Naive thymus-derived CD8-positive, alpha-beta T cell (primary cell): ENCODE results near the gene ZNRF1. TPM values are rescaled to one million over a fixed set of nuclear protein-coding genes. Genes with fewer than 3 reads are reported as not detected.

Experiments
- ATAC-seq, 2 donors: fragments of 150-1000 bp; cut with Tn5 transposase in 1 of 2; sonication (Bioruptor Pico), chemical (Tn5 transposase) in 1 of 2; 1 replicate in 1 of 2; 2 replicates in 1 of 2; pipeline ENCODE4 v1.10.0; 2021; ENCODE audit warnings: mild to moderate bottlenecking in 2 of 2, moderate library complexity in 2 of 2
- POLR2A ChIA-PET: fragments of 350-600 bp; sonication (Branson Sonifier 250); formaldehyde crosslinking; loops from one replicate; lab custom pipeline; 2021; ENCODE audit warnings: antibody characterized with exemption; lab: Charles Lee
- DNase-seq, 10 donors: peaks; one replicate each; pipeline versions ENCODE4 v3.0.0 to v3.0.0-alpha.2; 2020 to 2022
- H3K27ac Mint-ChIP-seq, 10 donors: one replicate each; pipeline ENCODE4 v1.8.0; 2020 to 2022; ENCODE audit warnings: mild to moderate bottlenecking in 10 of 10, mixed read lengths in 10 of 10, moderate library complexity in 4 of 10, inconsistent platforms in 1 of 10
- H3K27me3 Mint-ChIP-seq, 5 donors: one replicate each; pipeline ENCODE4 v1.8.0; 2021 to 2022; ENCODE audit warnings: mixed read lengths in 5 of 5
- H3K36me3 Mint-ChIP-seq, 3 donors: one replicate each; pipeline ENCODE4 v1.8.0; 2020 to 2022; ENCODE audit warnings: mixed read lengths in 3 of 3, mild to moderate bottlenecking in 2 of 3, inconsistent platforms in 1 of 3
- H3K4me1 Mint-ChIP-seq, 4 donors: one replicate each; pipeline ENCODE4 v1.8.0; 2021 to 2022; ENCODE audit warnings: mixed read lengths in 4 of 4
- H3K4me3 Mint-ChIP-seq, 10 donors: one replicate each; pipeline ENCODE4 v1.8.0; 2020 to 2022; ENCODE audit warnings: mild to moderate bottlenecking in 10 of 10, mixed read lengths in 10 of 10, moderate library complexity in 6 of 10, inconsistent platforms in 1 of 10
- H3K9me3 Mint-ChIP-seq, 9 donors: one replicate each; pipeline ENCODE4 v1.8.0; 2020 to 2022; ENCODE audit warnings: mixed read lengths in 9 of 9, mild to moderate bottlenecking in 3 of 9, inconsistent platforms in 1 of 9, moderate library complexity in 1 of 9
- polyA plus RNA-seq, 3 donors: library from polyadenylated mRNA; unstranded; fragments of 300-500 nt; fragmentation: Illumina TruSeq; gene quantifications; one replicate each; pipeline ENCODE4 v1.2.3, GENCODE V29; 2021
- total RNA-seq, 8 experiments: library from RNA in 2 of 8; stranded (reverse) in 2 of 8; gene quantifications; one replicate each; pipeline ENCODE4 v1.2.3 and lab custom pipeline; 2021 to 2026

Gene ZNRF1
- total and polyA plus RNA-seq, 5 experiments from 2014 or later: 0.73 to 1.5 (median 1.3) TPM

DNA sequence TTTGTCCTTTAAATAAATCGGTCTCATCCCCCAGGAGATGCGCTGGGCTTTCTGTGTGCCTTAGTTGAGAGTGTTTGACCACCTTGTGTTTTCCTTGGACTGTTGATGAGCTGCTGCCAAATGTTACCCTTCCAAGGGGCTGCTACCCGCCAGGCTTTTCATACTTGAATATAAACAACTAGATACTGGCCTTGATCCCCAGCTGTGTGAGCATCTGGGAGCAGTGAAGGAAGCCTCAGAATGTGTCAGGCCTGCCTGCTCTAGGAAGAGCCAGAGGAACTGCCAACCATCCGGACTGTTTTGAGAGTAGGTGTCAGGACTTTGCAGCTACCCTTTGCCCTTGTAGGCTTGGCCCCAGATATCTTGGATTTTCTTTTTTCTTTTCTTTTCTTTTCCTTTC lies 60.0 kb downstream of the ZNRF1 start:
- ATAC-seq (no peak), DNase-seq (no peak)
- Mint-ChIP-seq H3K27ac (no peak overlapping the region), H3K4me3 (no peak overlapping the region), H3K9me3 (no peaks in the 10 kb centered on the region), H3K27me3 (peaks cover 0 to 3% (median 0%) of the 10 kb centered on the region in 5 donors), H3K36me3 (no peaks in the 10 kb centered on the region), H3K4me1 (peaks cover 5 to 18% (median 9%) of the 10 kb centered on the region in 4 donors)
- POLR2A ChIA-PET: no interaction called here

DNA sequence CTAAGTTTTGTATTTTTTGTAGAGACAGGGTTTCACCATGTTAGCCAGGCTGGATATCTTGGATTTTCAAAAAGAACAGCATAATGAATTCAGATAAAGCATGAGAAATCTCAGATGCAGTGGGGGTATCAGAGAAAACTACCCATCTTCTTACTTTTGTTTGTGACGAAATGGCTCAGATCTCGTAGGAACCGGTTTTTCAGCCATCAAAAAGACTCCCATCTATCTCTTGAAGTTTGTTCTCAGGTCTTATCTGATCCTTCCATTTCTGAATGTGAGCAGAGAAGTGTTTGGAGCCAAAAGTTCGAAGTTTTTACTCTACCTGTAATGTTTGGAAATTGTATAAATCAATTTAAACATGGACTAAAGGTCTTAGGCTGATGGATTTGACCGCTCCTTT lies 60.6 kb downstream of the ZNRF1 start:
- ATAC-seq (no peak), DNase-seq (no peak)
- H3K9me3 Mint-ChIP-seq: no peaks in the 10 kb centered on the region
- H3K4me1 Mint-ChIP-seq: peaks cover 7 to 22% (median 9%) of the 10 kb centered on the region in 4 donors
- POLR2A ChIA-PET: no interaction called here
- H3K27ac Mint-ChIP-seq: no peak overlapping the region
- no peaks in the 10 kb centered on the region for H3K36me3 Mint-ChIP-seq
- H3K4me3 Mint-ChIP-seq: no peak overlapping the region
- H3K27me3 Mint-ChIP-seq: peaks cover 0 to 3% (median 0%) of the 10 kb centered on the region in 5 donors

DNA sequence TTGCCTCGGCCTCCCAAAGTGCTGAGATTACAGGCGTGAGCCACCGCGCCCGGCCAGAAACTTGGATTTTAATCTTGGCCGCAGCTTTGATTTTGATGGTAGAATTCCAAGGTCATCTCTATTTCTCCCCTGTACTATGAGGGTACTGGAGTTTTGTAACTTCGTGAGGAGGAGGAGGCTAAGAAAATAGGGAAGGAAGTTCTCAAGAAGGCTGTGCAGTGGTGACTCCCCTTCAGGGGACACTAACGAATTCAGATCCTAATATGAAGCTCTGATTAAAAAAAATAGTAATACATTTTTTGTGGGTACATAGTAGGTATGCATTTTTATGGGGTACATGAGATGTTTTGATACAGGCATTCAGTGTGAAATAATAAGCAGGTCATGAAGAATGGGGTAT lies 61.9 kb downstream of the ZNRF1 start:
- peak overlapping the region in 1 of 10 donors; percentile 15 for H3K27ac Mint-ChIP-seq
- peaks cover 0 to 3% (median 0%) of the 10 kb centered on the region in 5 donors for H3K27me3 Mint-ChIP-seq
- no peaks in the 10 kb centered on the region for H3K36me3 Mint-ChIP-seq
- H3K9me3 Mint-ChIP-seq: no peaks in the 10 kb centered on the region
- DNase-seq (no peak), ATAC-seq (no peak)
- H3K4me1 Mint-ChIP-seq: peaks cover 14 to 35% (median 20%) of the 10 kb centered on the region in 4 donors
- POLR2A ChIA-PET: no interaction called here
- H3K4me3 Mint-ChIP-seq: no peak overlapping the region

DNA sequence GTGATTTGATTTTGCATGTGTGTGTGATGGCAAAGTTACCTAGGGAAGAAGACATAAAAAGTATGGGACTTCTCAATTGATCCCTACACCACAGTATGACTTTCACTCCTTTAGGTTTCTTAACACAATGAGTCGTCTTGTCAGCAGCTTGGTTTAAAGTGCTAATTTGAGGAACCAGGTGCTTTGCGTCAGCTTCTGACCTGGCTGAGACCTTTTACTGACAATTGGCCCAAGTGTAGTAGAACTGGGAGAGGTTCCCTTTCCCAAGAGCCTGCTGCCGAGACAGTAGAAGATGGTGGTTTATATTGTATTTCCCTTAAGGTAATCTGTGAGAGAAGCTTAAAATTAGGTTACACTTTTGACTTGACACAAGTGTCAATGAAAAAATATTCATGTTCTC lies 62.8 kb downstream of the ZNRF1 start:
- Mint-ChIP-seq H3K27ac (peak overlapping the region in 3 of 10 donors; percentile 36 to 54 (median 53)), H3K36me3 (no peaks in the 10 kb centered on the region), H3K9me3 (no peaks in the 10 kb centered on the region), H3K4me3 (no peak overlapping the region), H3K27me3 (peaks cover 0 to 3% (median 0%) of the 10 kb centered on the region in 5 donors), H3K4me1 (peaks cover 16 to 39% (median 23%) of the 10 kb centered on the region in 4 donors)
- DNase-seq: no peak
- POLR2A ChIA-PET: no interaction called here
- no peak for ATAC-seq

DNA sequence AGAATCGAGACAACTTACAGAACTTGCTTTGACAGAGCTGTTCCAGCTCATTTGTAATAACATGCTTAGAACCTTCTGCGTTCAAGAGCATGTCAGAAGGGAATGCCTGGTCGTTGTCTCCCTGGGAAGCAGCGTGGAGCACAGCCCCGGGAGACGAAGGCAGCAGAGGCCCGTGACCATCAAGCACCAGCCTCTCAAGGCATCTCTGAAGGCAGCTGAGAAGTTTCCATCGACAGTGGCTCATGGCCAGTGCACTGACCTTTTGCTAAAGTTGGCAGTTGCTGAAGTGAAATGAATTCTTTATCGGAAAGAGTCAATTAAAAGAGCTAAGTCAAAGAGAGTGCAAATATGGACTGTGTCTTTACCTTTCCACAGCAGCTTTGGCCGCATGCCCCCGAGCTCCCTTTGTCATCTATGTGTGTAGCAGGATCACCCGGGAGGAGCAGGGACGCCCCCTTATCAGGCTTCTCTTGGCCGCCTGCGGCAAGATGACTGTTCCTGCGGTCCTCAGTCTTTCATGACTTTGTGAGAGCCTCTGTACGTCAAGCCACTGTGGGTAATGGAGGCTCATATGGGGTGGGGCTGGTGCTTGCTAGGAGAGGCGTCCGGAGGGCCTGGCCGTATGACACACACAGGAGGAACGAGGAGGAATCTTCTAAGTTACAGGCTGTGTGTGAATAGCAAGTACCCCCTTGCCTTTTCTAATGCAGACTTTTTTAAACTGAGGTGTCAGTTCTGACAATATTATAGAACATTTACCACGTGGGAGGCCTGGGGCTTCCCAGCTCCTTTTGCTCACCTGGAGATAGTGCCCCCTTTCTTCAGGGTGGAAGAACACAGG lies 63.5 kb downstream of the ZNRF1 start:
- no peak for ATAC-seq
- no peaks in the 10 kb centered on the region for H3K36me3 Mint-ChIP-seq
- H3K27me3 Mint-ChIP-seq: peaks cover 0 to 3% (median 0%) of the 10 kb centered on the region in 5 donors
- H3K9me3 Mint-ChIP-seq: no peaks in the 10 kb centered on the region
- no peak for DNase-seq
- H3K4me3 Mint-ChIP-seq: peak overlapping the region in 1 of 10 donors; percentile 48
- peak overlapping the region in 4 of 10 donors; percentile 20 to 82 (median 63) for H3K27ac Mint-ChIP-seq
- H3K4me1 Mint-ChIP-seq: peaks cover 16 to 46% (median 29%) of the 10 kb centered on the region in 4 donors
- POLR2A ChIA-PET: no interaction called here

DNA sequence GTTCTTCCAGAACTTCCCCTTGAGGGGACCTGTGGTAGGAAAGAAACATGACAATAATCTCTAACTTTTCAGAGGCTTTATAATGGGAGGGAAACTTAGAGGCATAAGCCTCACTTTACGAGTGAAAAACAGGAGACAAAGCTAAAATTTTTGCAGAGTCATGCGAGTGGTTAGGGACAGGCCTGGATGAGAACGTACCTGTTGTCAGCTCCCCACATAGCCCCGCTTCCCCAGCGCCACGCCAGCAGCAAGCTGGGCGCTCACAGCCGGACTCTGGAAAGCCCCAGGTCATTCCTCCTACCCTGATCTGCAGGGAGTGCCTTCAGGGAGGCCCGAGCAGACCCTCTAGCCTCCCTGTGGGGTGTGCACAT lies 64.1 kb downstream of the ZNRF1 start:
- ATAC-seq: no peak
- Mint-ChIP-seq H3K36me3 (no peaks in the 10 kb centered on the region), H3K27ac (peak overlapping the region in 4 of 10 donors; percentile 48 to 82 (median 70)), H3K4me3 (no peak overlapping the region), H3K27me3 (peaks cover 0 to 3% (median 0%) of the 10 kb centered on the region in 5 donors), H3K9me3 (no peaks in the 10 kb centered on the region), H3K4me1 (peaks cover 16 to 48% (median 29%) of the 10 kb centered on the region in 4 donors)
- DNase-seq: no peak
- POLR2A ChIA-PET: interaction anchor here (0.6 to 0.7 kb wide), 2 partner anchors 9 to 44 kb away, joined by 3 read pairs; no protein-coding TSS in a partner anchor

DNA sequence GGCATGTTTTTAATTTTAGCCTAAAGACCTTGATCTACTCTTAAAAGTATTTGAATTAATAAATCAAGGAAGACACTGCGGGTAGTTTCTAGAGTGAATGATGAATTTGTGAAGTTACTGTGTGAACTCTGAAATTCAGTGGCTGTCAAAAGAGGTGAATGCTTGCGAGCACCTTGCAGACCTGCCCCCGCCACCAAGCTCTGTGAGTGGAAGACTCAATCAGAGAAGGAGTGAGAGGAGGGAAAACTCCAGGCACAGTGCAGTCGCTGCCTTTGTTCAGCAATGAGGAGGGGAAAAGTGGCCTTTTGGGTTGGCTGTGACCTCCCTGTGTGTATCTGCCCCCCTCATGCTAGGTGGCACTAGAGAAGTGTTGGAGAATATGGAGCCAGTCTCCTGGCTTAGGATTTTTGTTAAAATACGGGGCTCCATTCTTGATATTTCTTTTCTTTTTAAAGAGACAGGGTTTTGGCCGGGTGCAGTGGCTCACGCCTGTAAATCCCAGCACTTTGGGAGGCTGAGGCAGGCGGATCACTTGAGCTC lies 64.8 kb downstream of the ZNRF1 start:
- H3K36me3 Mint-ChIP-seq: no peaks in the 10 kb centered on the region
- H3K4me3 Mint-ChIP-seq: peak overlapping the region in 6 of 10 donors; percentile 6 to 68 (median 39)
- DNase-seq (no peak), ATAC-seq (no peak)
- H3K9me3 Mint-ChIP-seq: no peaks in the 10 kb centered on the region
- POLR2A ChIA-PET: interaction anchor here (0.6 to 1.6 kb wide), 3 partner anchors 8 to 79 kb away, joined by 3 to 5 read pairs (median 3); partner anchors contain the start of gene WDR59
- peaks cover 13 to 49% (median 29%) of the 10 kb centered on the region in 4 donors for H3K4me1 Mint-ChIP-seq
- H3K27ac Mint-ChIP-seq: peak overlapping the region in 4 of 10 donors; percentile 30 to 77 (median 52)
- H3K27me3 Mint-ChIP-seq: peaks cover 0 to 3% (median 0%) of the 10 kb centered on the region in 5 donors

DNA sequence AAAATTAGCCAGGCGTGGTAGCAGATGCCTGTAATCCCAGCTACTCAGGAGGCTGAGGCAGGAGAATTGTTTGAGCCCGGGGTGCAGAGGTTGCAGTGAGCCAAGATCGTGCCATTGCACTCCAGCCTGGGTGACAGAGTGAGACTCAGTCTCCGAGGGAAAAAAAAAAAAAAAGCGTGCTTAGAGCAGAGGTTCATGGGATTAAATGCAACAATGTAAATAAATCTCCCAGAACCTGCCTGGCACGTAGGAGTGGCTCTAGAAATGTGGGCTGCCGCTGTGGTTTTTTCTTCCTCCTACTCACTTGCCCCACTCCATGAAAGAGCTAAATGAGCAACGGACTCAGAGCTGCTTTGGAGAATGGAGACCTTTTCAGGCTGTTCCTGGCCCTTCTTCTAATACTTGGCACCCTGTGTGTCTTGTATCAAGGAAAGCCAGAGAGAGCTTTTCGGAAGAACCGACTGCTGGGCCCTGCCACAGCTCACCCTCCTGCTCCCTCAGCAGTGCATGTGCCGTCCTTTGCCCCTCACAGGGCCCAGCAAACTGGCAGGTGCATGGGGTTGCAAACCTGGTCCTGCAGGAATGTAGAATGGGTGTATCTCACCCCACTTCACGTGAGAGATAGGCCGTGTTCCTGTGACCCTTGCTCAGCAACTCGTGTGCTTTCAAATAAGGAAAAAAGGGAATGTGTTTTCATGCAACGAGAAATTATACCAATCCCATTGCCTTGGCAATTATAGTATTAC lies 65.8 kb downstream of the ZNRF1 start:
- peaks cover 13 to 52% (median 29%) of the 10 kb centered on the region in 4 donors for H3K4me1 Mint-ChIP-seq

DNA sequence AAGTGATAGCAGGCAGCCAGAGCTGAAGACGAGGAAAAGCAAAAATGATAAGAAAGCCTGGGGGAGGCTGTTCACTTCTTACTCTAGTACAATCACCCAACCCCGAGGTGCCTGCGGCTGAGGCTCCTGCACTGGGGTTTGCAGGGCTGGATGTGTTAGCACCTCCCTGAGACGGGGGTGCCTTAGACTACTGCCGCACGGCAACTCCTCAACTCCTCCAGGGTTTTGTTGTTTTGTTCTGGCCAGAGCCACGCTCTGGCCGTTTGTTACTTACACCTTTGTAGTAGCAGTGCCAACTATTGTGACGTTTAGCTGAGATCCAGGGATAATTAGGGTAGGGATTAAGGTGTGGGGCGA lies 66.3 kb downstream of the ZNRF1 start:
- Mint-ChIP-seq H3K27ac (peak overlapping the region in 9 of 10 donors; percentile 58 to 90 (median 83)), H3K4me1 (peaks cover 13 to 52% (median 30%) of the 10 kb centered on the region in 4 donors), H3K4me3 (peak overlapping the region; percentile 43 to 84 (median 72)), H3K9me3 (no peaks in the 10 kb centered on the region), H3K27me3 (peaks cover 0 to 3% (median 0%) of the 10 kb centered on the region in 5 donors), H3K36me3 (no peaks in the 10 kb centered on the region)
- peak; percentile 88 for ATAC-seq
- POLR2A ChIA-PET: interaction anchor here (0.7 to 1.6 kb wide), 3 partner anchors 10 to 83 kb away, joined by 4 to 11 read pairs (median 5); partner anchors contain the start of gene WDR59
- peak in 6 of 10 donors; percentile 3 to 51 (median 35) for DNase-seq

More for the DNA sequence above, 65.8 kb downstream of the ZNRF1 start:
- Mint-ChIP-seq H3K27ac (peak overlapping the region in 8 of 10 donors; percentile 77 to 90 (median 84)), H3K4me3 (peak overlapping the region; percentile 43 to 84 (median 72)), H3K27me3 (peaks cover 0 to 3% (median 0%) of the 10 kb centered on the region in 5 donors), H3K9me3 (no peaks in the 10 kb centered on the region), H3K36me3 (no peaks in the 10 kb centered on the region)
- peak in 3 of 10 donors; percentile 12 to 23 (median 15) for DNase-seq
- POLR2A ChIA-PET: interaction anchor here (0.5 to 1.6 kb wide), 4 partner anchors 10 to 82 kb away, joined by 4 to 11 read pairs (median 4); partner anchors contain the start of gene WDR59
- ATAC-seq: peak; percentile 56 to 65

DNA sequence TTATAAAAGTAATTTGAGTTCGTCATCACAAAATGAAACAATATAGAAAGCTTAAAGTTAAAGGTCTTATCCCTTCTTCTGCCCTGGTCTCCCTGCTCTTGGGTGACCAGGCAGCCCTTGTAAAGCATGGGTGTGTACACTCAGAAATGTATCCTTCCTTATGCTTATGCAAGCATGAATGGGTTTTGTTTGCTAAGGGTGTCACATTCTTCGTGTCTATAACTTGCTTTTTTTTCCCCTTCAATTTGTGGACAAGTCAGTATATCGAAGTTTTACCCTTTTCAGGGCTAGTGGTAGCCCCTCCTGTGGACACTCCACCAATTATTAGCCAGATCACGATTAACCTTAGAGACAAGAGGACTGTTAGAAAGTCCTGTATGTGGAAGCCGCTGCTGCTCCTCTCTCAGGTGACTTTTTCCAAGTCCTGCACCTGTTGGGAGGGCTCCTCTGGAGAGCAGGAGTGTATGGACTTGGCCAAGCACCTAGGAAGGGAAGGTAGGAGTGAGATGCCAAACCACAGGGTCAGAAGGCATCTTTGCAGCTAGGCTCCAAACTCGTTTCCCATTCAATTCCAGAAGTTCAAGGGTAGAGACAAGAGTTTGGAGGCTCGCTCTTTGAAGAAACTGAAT lies 66.8 kb downstream of the ZNRF1 start:
- ATAC-seq (no peak), DNase-seq (peak in 1 of 10 donors; percentile 6)
- Mint-ChIP-seq H3K4me3 (peak overlapping the region in 5 of 10 donors; percentile 68 to 76 (median 73)), H3K4me1 (peaks cover 15 to 54% (median 35%) of the 10 kb centered on the region in 4 donors), H3K27ac (peak overlapping the region in 4 of 10 donors; percentile 69 to 90 (median 80)), H3K27me3 (peaks cover 0 to 3% (median 0%) of the 10 kb centered on the region in 5 donors), H3K9me3 (no peaks in the 10 kb centered on the region), H3K36me3 (no peaks in the 10 kb centered on the region)
- POLR2A ChIA-PET: interaction anchor here (1.6 kb wide), 2 partner anchors 9 to 81 kb away, joined by 5 to 11 read pairs; partner anchors contain the start of gene WDR59

DNA sequence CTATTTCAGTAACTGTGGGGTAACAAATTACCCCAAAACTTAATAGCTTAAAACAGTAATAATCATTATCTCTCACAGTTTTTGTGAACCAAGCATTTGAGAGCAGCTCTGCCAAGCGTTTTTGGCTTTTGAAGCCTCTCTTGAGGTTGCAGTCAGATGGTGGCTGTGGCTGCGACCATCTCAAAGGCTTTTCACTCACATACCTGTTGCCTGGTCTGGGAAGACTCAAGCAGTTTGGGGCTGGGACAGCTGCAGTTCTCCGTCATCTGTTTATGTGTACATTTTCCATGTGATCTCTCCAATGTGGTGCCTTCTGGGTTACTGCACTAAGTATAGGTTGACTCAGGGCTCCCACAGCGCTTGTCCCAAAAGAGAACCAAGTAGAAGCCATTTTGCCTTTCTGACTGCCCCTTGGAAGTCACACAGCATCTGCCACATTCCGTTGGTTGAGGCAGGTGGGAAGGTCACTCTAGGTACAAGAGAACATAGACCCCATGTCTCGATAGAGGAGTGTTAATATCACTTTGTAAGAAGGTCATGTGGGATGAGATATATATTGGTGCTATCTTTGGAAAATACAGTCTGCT lies 68.1 kb downstream of the ZNRF1 start:
- peak overlapping the region in 1 of 10 donors; percentile 22 for H3K4me3 Mint-ChIP-seq
- peaks cover 0 to 1% (median 0%) of the 10 kb centered on the region in 5 donors for H3K27me3 Mint-ChIP-seq
- POLR2A ChIA-PET: no interaction called here
- peaks cover 15 to 46% (median 37%) of the 10 kb centered on the region in 4 donors for H3K4me1 Mint-ChIP-seq
- no peaks in the 10 kb centered on the region for H3K9me3 Mint-ChIP-seq
- ATAC-seq (no peak), DNase-seq (no peak)
- H3K27ac Mint-ChIP-seq: peak overlapping the region in 4 of 10 donors; percentile 10 to 41 (median 32)
- H3K36me3 Mint-ChIP-seq: no peaks in the 10 kb centered on the region
